Measurements from ENCODE around the gene CBLL2. TPM values are rescaled to one million over a fixed set of nuclear protein-coding genes. Genes with fewer than 3 reads are reported as not detected.

Gene CBLL2, protein sequence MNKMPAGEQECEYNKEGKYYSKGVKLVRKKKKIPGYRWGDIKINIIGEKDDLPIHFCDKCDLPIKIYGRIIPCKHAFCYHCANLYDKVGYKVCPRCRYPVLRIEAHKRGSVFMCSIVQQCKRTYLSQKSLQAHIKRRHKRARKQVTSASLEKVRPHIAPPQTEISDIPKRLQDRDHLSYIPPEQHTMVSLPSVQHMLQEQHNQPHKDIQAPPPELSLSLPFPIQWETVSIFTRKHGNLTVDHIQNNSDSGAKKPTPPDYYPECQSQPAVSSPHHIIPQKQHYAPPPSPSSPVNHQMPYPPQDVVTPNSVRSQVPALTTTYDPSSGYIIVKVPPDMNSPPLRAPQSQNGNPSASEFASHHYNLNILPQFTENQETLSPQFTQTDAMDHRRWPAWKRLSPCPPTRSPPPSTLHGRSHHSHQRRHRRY
- not detected in 2 replicates for total RNA-seq

DNA sequence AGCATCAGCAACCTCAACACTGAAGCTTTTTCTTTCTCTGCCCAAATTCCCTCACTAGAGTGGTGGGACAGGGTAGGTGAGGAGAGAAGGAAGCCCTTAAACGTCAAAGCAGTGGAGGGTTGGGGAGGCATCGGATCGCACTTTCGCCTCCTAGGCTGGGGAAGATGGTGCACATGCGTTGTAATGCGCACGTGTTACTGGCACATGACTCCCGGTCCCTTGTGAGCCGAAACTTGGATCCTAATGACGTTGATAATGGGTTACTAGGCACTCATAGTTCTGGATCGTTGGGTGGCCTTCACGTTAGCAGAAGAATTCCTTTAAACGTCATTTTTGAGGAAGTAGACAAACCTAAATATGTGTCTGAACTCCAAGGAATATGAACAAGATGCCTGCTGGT lies at the start of gene CBLL2:
TSS of gene CBLL2 (plus strand) at position 301 of the 400 bp plus-strand sequence. CDS start at position 380, 79 bp downstream.

Other genes with a start within 250 kb of the CBLL2 start
- gene PHEX, start 240.6 kb upstream of the CBLL2 start, total RNA-seq: 0.44 and 1.0 TPM in 2 replicates